Keratinocyte (primary cell): Measurements from ENCODE around the gene SCRT2. TPM values are rescaled to one million over a fixed set of nuclear protein-coding genes. Genes with fewer than 3 reads are reported as not detected.

Source experiments
- DNase-seq: peaks from one replicate; pipeline ENCODE4 v3.0.0-alpha.2; 2011; ENCODE audit warnings: low read depth, missing footprints, low spot score
- FAIRE-seq: peaks from 2 replicates; lab custom pipeline; 2011; peaks lifted over from hg19 to GRCh38; lab: Jason Lieb, UNC
- H2AFZ ChIP-seq: 2 replicates; pipeline ENCODE4 v1.6.0; 2012; ENCODE audit warnings: low read length, control low read depth, inconsistent platforms; ENCODE audit not compliant: control insufficient read depth
- H3K27ac ChIP-seq: 2 replicates; pipeline ENCODE4 v1.5.1; 2011; ENCODE audit warnings: low read length; ENCODE audit not compliant: control insufficient read depth, insufficient read depth
- H3K27me3 ChIP-seq: 3 replicates; pipeline ENCODE4 v1.6.0; 2011; ENCODE audit warnings: low read length; ENCODE audit not compliant: control insufficient read depth, insufficient read depth; ENCODE audit errors: extremely low read depth
- H3K36me3 ChIP-seq, 2 experiments: 2 replicates in 1 of 2; 3 replicates in 1 of 2; pipeline ENCODE4 v1.5.1; 2011; ENCODE audit warnings: low read length in 2 of 2, mild to moderate bottlenecking in 1 of 2; ENCODE audit not compliant: control insufficient read depth in 2 of 2, insufficient read depth in 2 of 2; ENCODE audit errors: extremely low read depth in 1 of 2
- H3K4me1 ChIP-seq: 3 replicates; pipeline ENCODE4 v1.5.1; 2011; ENCODE audit warnings: low read length; ENCODE audit not compliant: control insufficient read depth, insufficient read depth; ENCODE audit errors: extremely low read depth
- H3K4me2 ChIP-seq: 3 replicates; pipeline ENCODE4 v1.6.0; 2011; ENCODE audit warnings: low read depth, low read length; ENCODE audit not compliant: control insufficient read depth, insufficient read depth; ENCODE audit errors: extremely low read depth
- H3K4me3 ChIP-seq, 3 experiments: fragments of 200-600 bp in 1 of 3; sonication (generic) in 1 of 3; 2 replicates in 2 of 3; 3 replicates in 1 of 3; pipeline ENCODE4 v1.5.1; 2011 to 2016; ENCODE audit warnings: low read length in 3 of 3, mild to moderate bottlenecking in 3 of 3, control low read depth in 2 of 3, inconsistent platforms in 1 of 3, low read depth in 1 of 3, mixed read lengths in 1 of 3, mixed run types in 1 of 3, moderate library complexity in 1 of 3; ENCODE audit not compliant: control insufficient read depth in 2 of 3, insufficient read depth in 2 of 3; ENCODE audit errors: extremely low read depth in 1 of 3
- H3K79me2 ChIP-seq: 2 replicates; pipeline ENCODE4 v1.6.0; 2012; ENCODE audit warnings: low read length; ENCODE audit not compliant: control insufficient read depth, insufficient read depth
- H3K9ac ChIP-seq: 3 replicates; pipeline ENCODE4 v1.6.0; 2011; ENCODE audit warnings: low read length; ENCODE audit not compliant: control insufficient read depth, insufficient read depth; ENCODE audit errors: extremely low read depth
- H3K9me1 ChIP-seq: 3 replicates; pipeline ENCODE4 v1.6.0; 2011; ENCODE audit warnings: low read length; ENCODE audit not compliant: control insufficient read depth, insufficient read depth; ENCODE audit errors: extremely low read depth
- H3K9me3 ChIP-seq: 2 replicates; pipeline ENCODE4 v1.5.1; 2012; ENCODE audit warnings: low read depth, low read length; ENCODE audit not compliant: control insufficient read depth
- H4K20me1 ChIP-seq: 3 replicates; pipeline ENCODE4 v1.6.0; 2011; ENCODE audit warnings: low read length; ENCODE audit not compliant: control insufficient read depth, insufficient read depth; ENCODE audit errors: extremely low read depth
- CTCF ChIP-seq, 3 experiments: IDR thresholded peaks in 1 of 3; conservative IDR thresholded peaks in 1 of 3; optimal IDR thresholded peaks in 1 of 3; 2 replicates in 2 of 3; 3 replicates in 1 of 3; pipeline versions ENCODE3 to v1.5.1; 2011; ENCODE audit warnings: low read length in 3 of 3, mild to moderate bottlenecking in 3 of 3, moderate library complexity in 2 of 3, control low read depth in 1 of 3, inconsistent platforms in 1 of 3; ENCODE audit not compliant: insufficient read depth in 2 of 3; ENCODE audit errors: extremely low read depth in 1 of 3
- EZH2 ChIP-seq: IDR thresholded peaks from one replicate; pipeline ENCODE4 v1.6.1; 2012; ENCODE audit warnings: inconsistent platforms, mild to moderate bottlenecking, low read length, moderate library complexity
- dilution Hi-C: fragments of 300-500 bp; cut with MboI; formaldehyde crosslinking; loops from one replicate; pipeline ENCODE4 v1.7.0; 2020; ENCODE audit warnings: low sequenced_read_pairs; ENCODE audit not compliant: extremely low pct_ligation_motif_present
- polyA plus RNA-seq, 5 experiments: library from polyadenylated mRNA; depleted of rRNA in 3 of 5; stranded (reverse) in 3 of 5; stranded (forward) in 1 of 5; unstranded in 1 of 5; fragments of >200 nt; gene quantifications; 1 replicate in 1 of 5; 2 replicates in 3 of 5; 3 replicates in 1 of 5; pipeline versions ENCODE4 v1.2.1 to v1.2.3, GENCODE V29; 2011 to 2012; ENCODE audit warnings: missing spikeins in 2 of 5, low read depth in 1 of 5, low replicate concordance in 1 of 5

Gene SCRT2
- polyA plus RNA-seq, 1 donor (not counting 4 experiments of a cell fraction or from before 2014, with no cell fraction given), result not detected

GRCh38 chr20:645318-646106, 30.1 kb downstream of the SCRT2 start:
- H3K27ac ChIP-seq, result no peak overlapping the region
- DNase-seq, result no peak

GRCh38 chr20:644692-645317, 30.8 kb downstream of the SCRT2 start:
- peaks cover 19% of the 10 kb centered on the region for H3K27me3 ChIP-seq
- H3K27ac ChIP-seq, result no peak overlapping the region
- H3K36me3 ChIP-seq, result peaks cover 16 to 21% of the 10 kb centered on the region in 2 experiments
- peaks cover under 1% of the 10 kb centered on the region for H3K79me2 ChIP-seq
- H4K20me1 ChIP-seq, result no peaks in the 10 kb centered on the region
- dilution Hi-C loops, result no loop called here
- FAIRE-seq, result no peak
- no peak overlapping the region for H3K4me2 ChIP-seq
- H3K9me1 ChIP-seq, result no peaks in the 10 kb centered on the region
- H3K4me3 ChIP-seq, result no peak overlapping the region
- no peak for DNase-seq
- H3K9ac ChIP-seq, result no peak overlapping the region
- no peaks in the 10 kb centered on the region for H3K4me1 ChIP-seq
- H2AFZ ChIP-seq, result no peak overlapping the region
- no peaks in the 10 kb centered on the region for H3K9me3 ChIP-seq
- no peak for TF ChIP-seq EZH2
- no peak for TF ChIP-seq CTCF (optimal IDR thresholded peaks at IDR 0.05 in 1 of 3, IDR thresholded peaks at IDR 0.05 in 1 of 3, conservative IDR thresholded peaks at IDR 0.05 in 1 of 3; ENCODE audit: extremely low read depth in 1 of 3, insufficient read depth in 2 of 3, low read length in 3 of 3)

More at GRCh38 chr20:645318-646106, 30.1 kb downstream of the SCRT2 start:
- H3K9me3 ChIP-seq, result no peaks in the 10 kb centered on the region
- no peak overlapping the region for H2AFZ ChIP-seq
- peak; percentile 52 for FAIRE-seq
- H3K9me1 ChIP-seq, result no peaks in the 10 kb centered on the region
- H3K4me1 ChIP-seq, result no peaks in the 10 kb centered on the region
- H3K79me2 ChIP-seq, result peaks cover 7% of the 10 kb centered on the region
- H3K4me2 ChIP-seq, result no peak overlapping the region
- TF ChIP-seq CTCF (optimal IDR thresholded peaks at IDR 0.05 in 1 of 3, IDR thresholded peaks at IDR 0.05 in 1 of 3, conservative IDR thresholded peaks at IDR 0.05 in 1 of 3; ENCODE audit: extremely low read depth in 1 of 3, insufficient read depth in 2 of 3, low read length in 3 of 3), result peak; percentile 89 to 98 (median 95)
- TF ChIP-seq EZH2, result no peak
- H3K27me3 ChIP-seq, result peaks cover 16% of the 10 kb centered on the region
- dilution Hi-C loops, result no loop called here
- H4K20me1 ChIP-seq, result peaks cover 2% of the 10 kb centered on the region
- H3K4me3 ChIP-seq, result no peak overlapping the region
- H3K36me3 ChIP-seq, result peaks cover 22 to 24% of the 10 kb centered on the region in 2 experiments
- H3K9ac ChIP-seq, result no peak overlapping the region
